GDM1 (cell line): ENCODE results near the gene BCO1.
A peak's percentile ranks its signal among the peaks of the same experiment; 100 is the strongest.

Experiments
- DNase-seq: peaks from one replicate; lab custom pipeline; 2025; lab: John Stamatoyannopoulos, UW

The BCO1 gene

GRCh38 chr16:81275795-81276194 is 37.3 kb downstream of the BCO1 start:
- no peak for DNase-seq

DNA sequence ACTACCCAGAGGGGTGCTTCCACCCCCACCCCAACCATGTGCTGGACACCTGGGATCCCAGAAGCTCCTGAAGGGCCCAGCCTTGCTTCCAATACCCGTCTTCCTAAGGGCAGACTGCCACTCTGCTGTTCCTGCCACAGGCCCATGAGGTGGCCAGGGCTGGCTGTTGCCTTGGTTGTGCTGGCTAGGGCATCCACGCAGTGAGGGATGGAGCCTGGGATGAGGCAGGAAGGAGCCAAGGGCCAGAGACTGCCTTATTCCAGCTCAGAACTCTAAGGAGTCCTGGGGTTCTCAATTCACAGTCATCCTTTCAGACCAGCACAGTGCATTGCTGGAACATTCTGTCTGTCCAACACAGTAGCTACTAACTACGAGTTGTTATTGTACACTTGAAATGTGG is 37.8 kb downstream of the BCO1 start:
- no peak for DNase-seq

GRCh38 chr16:81277541-81278080 is 39.1 kb downstream of the BCO1 start:
- no peak for DNase-seq

- DNase-seq, result no peak
These were observed 40.0 kb downstream of the BCO1 start for GRCh38 chr16:81278526-81278925.

DNA sequence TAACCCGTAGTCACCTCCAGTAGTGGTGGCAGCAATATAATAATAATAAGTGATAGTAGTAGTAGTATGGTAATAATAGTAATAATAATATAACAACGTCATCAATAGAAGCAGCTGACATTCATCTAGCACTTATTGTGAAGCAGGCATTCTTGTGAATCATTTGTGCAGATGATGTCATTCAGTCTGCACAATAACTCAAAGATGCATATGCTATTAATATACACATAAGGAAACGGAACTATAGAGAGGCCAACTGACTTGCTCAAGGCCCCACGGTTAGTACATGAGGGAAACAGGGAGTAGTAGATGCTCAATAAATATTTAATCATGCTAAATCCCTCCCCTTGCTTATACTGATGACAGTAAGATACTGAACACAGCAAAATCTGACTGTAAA is 40.9 kb downstream of the BCO1 start:
- DNase-seq, result no peak

DNA sequence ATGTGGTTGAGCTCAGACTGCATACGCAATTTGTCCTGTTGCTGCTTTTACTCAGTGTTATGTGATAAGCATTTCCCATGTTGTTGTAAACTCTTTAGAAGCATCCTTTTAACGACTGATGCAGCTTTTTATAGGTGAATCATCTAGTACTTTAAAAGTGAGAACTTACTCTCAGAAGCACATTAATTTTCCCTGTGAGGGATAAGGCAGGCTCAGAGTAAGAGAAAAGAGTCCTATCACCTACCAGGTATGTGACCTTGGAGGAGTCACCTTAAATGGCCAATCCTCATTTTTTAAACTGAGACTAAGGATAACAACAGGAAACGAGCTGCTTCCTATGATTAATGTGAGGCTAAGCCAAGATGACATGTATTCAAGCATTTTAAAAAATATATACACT is 41.9 kb downstream of the BCO1 start:
- no peak for DNase-seq

GRCh38 chr16:81283044-81283443 is 44.6 kb downstream of the BCO1 start:
- no peak for DNase-seq

DNA sequence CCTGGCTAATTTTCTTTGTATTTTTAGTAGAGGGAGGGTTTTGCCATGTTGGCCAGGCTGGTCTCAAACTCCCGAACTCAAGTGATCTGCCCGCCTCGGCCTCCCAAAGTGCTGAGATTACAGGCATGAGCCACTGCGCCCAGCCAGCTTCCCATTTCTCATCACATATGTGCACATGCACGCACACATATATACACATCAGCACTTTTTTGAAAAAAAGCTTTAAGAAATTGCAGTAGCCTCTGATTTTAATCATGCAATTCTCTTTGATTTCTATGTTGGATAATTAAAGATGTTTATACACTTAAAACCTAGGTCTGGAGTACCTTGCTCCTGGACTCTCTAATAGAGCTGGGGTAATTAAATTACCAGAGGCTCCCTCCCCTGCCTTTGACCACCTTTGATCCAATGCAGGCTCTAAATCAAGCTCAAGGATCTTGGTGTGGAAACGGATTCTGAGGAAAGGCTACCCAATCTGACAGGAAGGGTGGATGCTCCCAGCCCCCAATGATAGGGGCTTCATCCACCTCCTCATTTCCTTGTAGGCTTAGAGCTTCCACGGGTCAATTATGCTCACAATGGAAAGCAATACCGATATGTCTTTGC is 46.6 kb downstream of the BCO1 start:
- DNase-seq, result no peak

- DNase-seq, result no peak
These were observed 47.7 kb downstream of the BCO1 start for GRCh38 chr16:81286190-81286589.

GRCh38 chr16:81291117-81291516 is 52.6 kb downstream of the BCO1 start:
- no peak for DNase-seq

GRCh38 chr16:81292936-81293335 is 54.4 kb downstream of the BCO1 start:
- DNase-seq, result no peak

GRCh38 chr16:81293909-81294802 is 55.7 kb downstream of the BCO1 start:
- DNase-seq, result no peak

GRCh38 chr16:81296631-81297030 is 58.1 kb downstream of the BCO1 start:
- no peak for DNase-seq

GRCh38 chr16:81307770-81308169 is 69.3 kb downstream of the BCO1 start:
- no peak for DNase-seq

GRCh38 chr16:81310045-81310644 is 71.7 kb downstream of the BCO1 start:
- DNase-seq, result no peak

DNA sequence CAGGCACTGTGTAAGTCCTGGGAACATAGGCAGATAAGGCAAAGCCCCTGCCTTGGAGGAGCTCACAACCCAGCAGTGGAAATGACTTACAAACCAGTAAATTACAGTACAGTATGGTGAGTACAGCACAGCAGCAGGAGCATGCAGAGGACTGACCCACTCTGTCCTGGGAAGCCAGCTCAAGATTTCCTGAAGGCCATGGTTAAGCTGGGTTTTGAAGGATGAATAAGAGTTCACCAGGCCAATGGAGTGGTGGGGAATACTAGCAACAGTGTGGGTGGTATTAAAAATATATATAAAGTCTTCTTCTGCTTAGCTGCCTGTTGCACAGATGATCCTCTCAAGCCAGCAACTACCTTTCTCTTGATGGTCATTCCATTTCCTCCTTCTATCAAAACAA is 73.3 kb downstream of the BCO1 start:
- DNase-seq, result no peak

DNA sequence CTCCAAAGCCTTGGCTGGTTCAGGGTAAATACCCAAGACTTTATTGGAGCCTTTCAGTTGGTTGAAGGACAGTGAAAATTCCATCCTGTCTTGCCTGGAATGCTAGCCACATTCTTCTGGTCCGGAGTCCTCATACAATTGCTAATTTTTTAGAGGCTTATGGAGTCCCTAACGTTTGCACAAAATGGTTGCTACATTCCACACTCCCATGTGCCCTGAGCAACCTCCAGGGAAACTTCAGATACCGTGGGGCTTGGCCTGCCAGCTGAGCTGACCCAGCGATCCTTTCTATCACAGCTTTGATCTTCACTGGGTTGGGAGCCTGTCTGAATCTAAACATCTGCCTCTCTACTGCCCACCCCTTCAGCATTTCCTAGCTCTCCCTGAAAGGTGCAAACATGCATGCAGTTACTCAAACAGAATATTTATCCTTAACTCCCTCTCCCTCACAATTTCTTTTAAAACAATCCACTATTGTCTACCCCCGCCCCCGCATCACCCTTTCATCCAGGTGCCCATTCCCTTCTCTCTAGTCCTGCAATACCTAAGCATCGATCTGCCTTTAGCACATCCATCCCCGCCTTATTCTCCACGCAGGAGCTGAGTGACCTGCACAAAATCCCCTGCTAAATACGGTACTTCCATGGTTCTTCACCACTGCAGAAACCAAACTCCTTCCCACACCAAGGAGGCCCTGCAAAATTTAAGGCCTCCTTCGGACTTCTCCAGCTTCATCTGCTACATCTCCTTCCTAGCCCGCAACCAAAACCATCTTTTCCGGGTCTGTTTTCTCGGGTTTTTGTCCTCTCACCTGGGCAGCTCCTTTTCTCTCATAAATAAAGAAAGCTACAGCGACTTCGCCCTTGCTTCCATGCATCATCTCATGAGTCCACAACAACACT is 75.5 kb downstream of the BCO1 start:
- DNase-seq, result no peak

- peak; percentile 79 for DNase-seq
These were observed 76.2 kb downstream of the BCO1 start, which contains the start of gene GAN for GRCh38 chr16:81314603-81315270. TSS of gene GAN (plus strand) at chr16:81314962. CDS start at chr16:81315114, 152 bp downstream.

GRCh38 chr16:81315271-81316175 is 77.0 kb downstream of the BCO1 start:
- DNase-seq, result peak; percentile 5

GRCh38 chr16:81316176-81316496 is 77.6 kb downstream of the BCO1 start:
- no peak for DNase-seq
